Measurements from ENCODE around the gene HLA-G. TPM values are rescaled to one million over a fixed set of nuclear protein-coding genes. Genes with fewer than 3 reads are reported as not detected.
"Not testable (repeated sequence)": the region's sequence is repeated elsewhere in the genome, so short reads cannot be mapped to it uniquely, and the experiment has no call there.

HLA-G gene
- total RNA-seq, 1 experiment from 2014 or later = not detected

DNA sequence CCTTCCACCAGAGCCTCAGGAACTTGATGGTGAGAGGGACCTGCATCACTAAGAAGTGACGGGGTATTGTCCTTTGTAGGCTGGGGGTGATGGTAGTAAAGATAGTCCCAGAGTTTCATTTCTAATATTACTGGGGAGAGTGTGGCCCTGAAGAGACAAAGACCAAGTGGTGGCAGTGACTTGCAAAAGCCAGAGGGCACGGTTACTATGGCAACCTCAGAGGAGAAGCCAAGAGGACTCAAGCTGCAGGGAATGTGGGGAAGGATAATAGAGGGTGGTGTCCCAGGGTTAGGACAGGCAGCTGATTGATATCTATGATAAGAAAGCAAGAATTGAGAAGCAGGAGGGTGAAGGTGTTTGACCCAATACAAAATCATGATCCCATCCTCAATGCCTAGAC, 42.5 kb downstream of the HLA-G start:
- DNase-seq (ENCODE audit: low read depth) = no peak

DNA sequence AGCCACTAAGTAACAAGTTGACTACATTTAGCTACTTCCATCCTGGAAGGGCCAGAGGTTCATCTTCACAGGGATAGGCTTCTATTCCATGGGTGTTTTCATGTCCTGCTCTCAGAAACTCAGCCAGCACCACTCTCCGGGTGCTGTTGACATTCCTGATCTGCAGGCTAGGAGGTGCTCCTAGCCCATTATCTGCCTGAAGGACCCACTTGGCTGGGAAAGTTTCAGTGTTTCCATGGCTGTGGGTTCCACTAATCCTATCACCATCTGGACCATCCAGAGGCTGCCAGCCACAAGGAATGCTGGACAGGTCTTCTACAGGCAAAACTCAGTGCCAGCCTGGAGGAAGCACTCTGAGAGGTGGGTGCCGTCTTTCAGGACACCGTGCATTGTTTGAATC, 45.2 kb downstream of the HLA-G start:
- DNase-seq (ENCODE audit: low read depth) = no peak

DNA sequence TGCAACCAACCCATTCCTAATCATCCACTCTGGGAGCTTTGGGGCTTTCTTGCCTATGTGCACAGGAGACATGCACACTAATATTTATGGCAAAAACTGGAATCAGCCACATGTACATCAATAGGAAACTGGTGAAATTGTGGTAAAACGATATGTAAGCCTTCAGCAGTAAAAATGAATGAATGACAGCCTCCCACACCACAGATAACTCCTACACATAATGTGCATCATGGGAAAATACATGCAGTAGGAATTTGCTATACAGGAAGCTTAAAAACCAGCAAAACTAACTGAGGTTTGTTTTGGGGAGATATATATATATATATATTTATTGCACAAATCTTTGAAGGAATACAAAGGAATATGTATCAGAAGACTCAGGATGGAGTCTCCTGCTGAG, 47.6 kb downstream of the HLA-G start:
- DNase-seq (ENCODE audit: low read depth) = no peak

DNA sequence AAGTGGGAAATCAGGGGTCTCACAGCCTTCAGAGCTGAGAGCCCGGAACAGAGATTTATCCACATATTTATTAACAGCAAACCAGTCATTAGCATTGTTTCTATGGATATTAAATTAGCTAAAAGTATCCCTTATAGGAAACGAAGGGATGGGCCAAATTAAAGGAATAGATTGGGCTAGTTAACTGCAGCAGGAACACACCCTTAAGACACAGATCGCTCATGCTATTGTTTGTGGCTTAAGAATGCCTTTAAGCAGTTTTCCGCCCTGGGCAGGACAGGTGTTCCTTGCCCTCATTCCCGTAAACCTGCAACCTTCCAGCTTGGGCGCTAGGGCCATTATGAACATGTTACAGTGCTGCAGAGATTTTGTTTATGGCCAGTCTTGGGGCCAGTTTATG, 48.1 kb downstream of the HLA-G start:
- not testable (repeated sequence) for DNase-seq (ENCODE audit: low read depth)

Other genes with a start within 250 kb of the HLA-G start
- gene OR2H2, start 242.7 kb upstream of the HLA-G start, total RNA-seq (2014; rRNA removed; shearing (Covaris generic)) = not detected in 2 replicates
- gene GABBR1, start 194.6 kb upstream of the HLA-G start, total RNA-seq (2014; rRNA removed; shearing (Covaris generic)) = 2.1 TPM in 2 replicates
- not detected in 2 replicates for gene MOG, start 170.7 kb upstream of the HLA-G start, total RNA-seq (2014; rRNA removed; shearing (Covaris generic))
- 0.05 TPM in 1 of 2 replicates, not detected in the other for gene ZFP57, start 146.7 kb upstream of the HLA-G start, total RNA-seq (2014; rRNA removed; shearing (Covaris generic))
- gene HLA-F, start 104.4 kb upstream of the HLA-G start, total RNA-seq (2014; rRNA removed; shearing (Covaris generic)) = 379 and 414 TPM in 2 replicates
- gene HLA-A, start 114.7 kb downstream of the HLA-G start, total RNA-seq (2014; rRNA removed; shearing (Covaris generic)) = 1,733 and 2,135 TPM in 2 replicates
- gene POLR1H, start 233.4 kb downstream of the HLA-G start, total RNA-seq (2014; rRNA removed; shearing (Covaris generic)) = 34.4 and 47.3 TPM in 2 replicates
- gene PPP1R11, start 239.4 kb downstream of the HLA-G start, total RNA-seq (2014; rRNA removed; shearing (Covaris generic)) = 105 and 112 TPM in 2 replicates
- gene RNF39, start 247.9 kb downstream of the HLA-G start, total RNA-seq (2014; rRNA removed; shearing (Covaris generic)) = 0.20 TPM in 1 of 2 replicates, not detected in the other

Data from M059J (cell line).